ENCODE measurements around the gene VIM. TPM values are rescaled to one million over a fixed set of nuclear protein-coding genes. Genes with fewer than 3 reads are reported as not detected.

Gene VIM
- total RNA-seq, 2 experiments from 2014 or later = 590 to 602 TPM

DNA sequence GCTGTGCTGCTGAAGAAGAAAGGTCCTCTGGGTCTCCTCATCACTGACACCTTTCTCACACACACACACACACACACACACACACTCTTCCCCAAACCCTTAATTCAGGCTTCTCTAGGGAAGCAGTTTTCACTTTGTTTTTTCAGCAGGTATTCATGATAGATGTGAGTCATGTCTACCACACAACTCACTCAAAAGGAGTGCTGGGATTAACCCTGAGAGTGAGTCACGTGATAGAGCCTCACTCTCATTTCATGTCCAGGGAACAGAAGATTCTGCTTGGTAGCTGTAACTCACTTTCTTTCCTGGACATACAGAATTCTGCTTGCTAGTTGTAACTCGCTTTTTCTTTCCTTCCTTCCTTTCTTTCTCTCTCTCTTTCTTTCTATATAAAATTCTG lies 45.4 kb downstream of the VIM start:
- Mint-ChIP-seq H3K27me3 (peaks cover 2% of the 10 kb centered on the region), H3K4me3 (no peak overlapping the region), H3K9me3 (peaks cover 7% of the 10 kb centered on the region), H3K36me3 (ENCODE audit: low read depth) (no peaks in the 10 kb centered on the region), H3K4me1 (ENCODE audit: low read depth) (peaks cover 4% of the 10 kb centered on the region), H3K27ac (no peak overlapping the region)
- ChIA-PET POLR2A (no interaction called here), CTCF (interaction anchor here (0.6 to 1.4 kb wide), 3 partner anchors 41 to 431 kb away, joined by 3 read pairs; no protein-coding TSS in a partner anchor)
- TF ChIP-seq, protein P1, sequence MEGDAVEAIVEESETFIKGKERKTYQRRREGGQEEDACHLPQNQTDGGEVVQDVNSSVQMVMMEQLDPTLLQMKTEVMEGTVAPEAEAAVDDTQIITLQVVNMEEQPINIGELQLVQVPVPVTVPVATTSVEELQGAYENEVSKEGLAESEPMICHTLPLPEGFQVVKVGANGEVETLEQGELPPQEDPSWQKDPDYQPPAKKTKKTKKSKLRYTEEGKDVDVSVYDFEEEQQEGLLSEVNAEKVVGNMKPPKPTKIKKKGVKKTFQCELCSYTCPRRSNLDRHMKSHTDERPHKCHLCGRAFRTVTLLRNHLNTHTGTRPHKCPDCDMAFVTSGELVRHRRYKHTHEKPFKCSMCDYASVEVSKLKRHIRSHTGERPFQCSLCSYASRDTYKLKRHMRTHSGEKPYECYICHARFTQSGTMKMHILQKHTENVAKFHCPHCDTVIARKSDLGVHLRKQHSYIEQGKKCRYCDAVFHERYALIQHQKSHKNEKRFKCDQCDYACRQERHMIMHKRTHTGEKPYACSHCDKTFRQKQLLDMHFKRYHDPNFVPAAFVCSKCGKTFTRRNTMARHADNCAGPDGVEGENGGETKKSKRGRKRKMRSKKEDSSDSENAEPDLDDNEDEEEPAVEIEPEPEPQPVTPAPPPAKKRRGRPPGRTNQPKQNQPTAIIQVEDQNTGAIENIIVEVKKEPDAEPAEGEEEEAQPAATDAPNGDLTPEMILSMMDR (IDR thresholded peaks at IDR 0.05) = no peak
- intact Hi-C loops (cut with micrococcal nuclease) = no loop called here
- DNase-seq = no peak
- ATAC-seq = peak; percentile 49

GRCh38 chr10:17276756-17277424 lies 48.8 kb downstream of the VIM start:
- Mint-ChIP-seq H3K4me1 (ENCODE audit: low read depth) (peaks cover 4% of the 10 kb centered on the region), H3K4me3 (no peak overlapping the region), H3K36me3 (ENCODE audit: low read depth) (no peaks in the 10 kb centered on the region), H3K27me3 (no peaks in the 10 kb centered on the region), H3K27ac (no peak overlapping the region), H3K9me3 (peaks cover 15% of the 10 kb centered on the region)
- TF ChIP-seq, protein P1 (IDR thresholded peaks at IDR 0.05) = no peak
- intact Hi-C loops (cut with micrococcal nuclease) = no loop called here
- CTCF ChIA-PET = no interaction called here
- POLR2A ChIA-PET = no interaction called here
- ATAC-seq (no peak), DNase-seq (no peak)

DNA sequence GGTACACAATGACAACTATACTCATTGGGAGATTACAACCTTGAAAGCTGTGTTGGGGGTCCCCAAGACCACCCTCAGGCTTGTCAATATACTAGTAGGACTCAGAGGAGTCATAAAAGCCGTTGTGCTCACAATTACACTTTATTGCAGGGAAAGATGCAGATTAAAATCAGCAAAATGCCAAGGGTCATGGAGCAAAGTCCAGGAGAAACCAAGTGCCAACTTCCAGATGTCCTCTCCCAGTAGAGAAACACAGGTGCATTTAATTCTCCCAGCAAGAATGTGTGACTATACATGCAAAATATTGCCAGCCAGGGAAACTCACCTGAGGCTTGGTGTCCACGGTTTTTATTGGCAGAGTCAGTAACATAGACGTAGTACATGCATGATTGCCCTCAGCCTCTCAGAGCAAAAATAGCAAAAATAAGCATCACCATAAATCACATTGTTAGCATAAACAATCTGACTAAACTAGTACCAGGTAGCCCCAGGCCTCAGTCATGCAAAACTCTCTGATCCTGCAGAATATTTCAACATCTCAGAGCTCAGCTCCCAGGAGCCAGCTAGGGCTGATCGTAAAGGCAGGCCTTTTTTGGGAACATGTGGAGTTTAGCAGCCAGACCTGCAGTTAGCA lies 50.7 kb downstream of the VIM start:
- H3K27me3 Mint-ChIP-seq = no peaks in the 10 kb centered on the region
- CTCF ChIA-PET = interaction anchor here (1.6 to 2.3 kb wide), 2 partner anchors 12 to 451 kb away, joined by 4 to 9 read pairs; no protein-coding TSS in a partner anchor
- POLR2A ChIA-PET = no interaction called here
- no peak overlapping the region for H3K27ac Mint-ChIP-seq
- peaks cover 2% of the 10 kb centered on the region for H3K4me1 Mint-ChIP-seq (ENCODE audit: low read depth)
- no peak for ATAC-seq
- no peak for DNase-seq
- H3K36me3 Mint-ChIP-seq (ENCODE audit: low read depth) = no peaks in the 10 kb centered on the region
- H3K4me3 Mint-ChIP-seq = no peak overlapping the region
- TF ChIP-seq, protein P1 (IDR thresholded peaks at IDR 0.05) = no peak
- peaks cover 20% of the 10 kb centered on the region for H3K9me3 Mint-ChIP-seq
- intact Hi-C loops (cut with micrococcal nuclease) = no loop called here

GRCh38 chr10:17282311-17282710 lies 54.3 kb downstream of the VIM start:
- intact Hi-C loops (cut with micrococcal nuclease) = no loop called here
- H3K36me3 Mint-ChIP-seq (ENCODE audit: low read depth) = no peaks in the 10 kb centered on the region
- no peak for DNase-seq
- CTCF ChIA-PET = no interaction called here
- H3K4me3 Mint-ChIP-seq = no peak overlapping the region
- TF ChIP-seq, protein P1 (IDR thresholded peaks at IDR 0.05) = no peak
- peaks cover 16% of the 10 kb centered on the region for H3K9me3 Mint-ChIP-seq
- peaks cover 2% of the 10 kb centered on the region for H3K27me3 Mint-ChIP-seq
- no peak overlapping the region for H3K27ac Mint-ChIP-seq
- POLR2A ChIA-PET = no interaction called here
- ATAC-seq = no peak
- H3K4me1 Mint-ChIP-seq (ENCODE audit: low read depth) = no peaks in the 10 kb centered on the region

All from activated CD8-positive, alpha-beta T cell treated with anti-CD3 and anti-CD28 coated beads for 36 hours (primary cell).